Endothelial cell of umbilical vein (primary cell): ENCODE results near the gene CCDC107. TPM values are rescaled to one million over a fixed set of nuclear protein-coding genes. Genes with fewer than 3 reads are reported as not detected.

Source experiments
- BruUV-seq: library from RNA; stranded (reverse); fragments of 400-500 nt; replicated peaks from 2 replicates; lab custom pipeline; 2021; lab: Mats Ljungman, UMichigan
- CTCF ChIA-PET: fragments of 300-600, 350-600 bp; sonication (Branson Sonifier 250); formaldehyde crosslinking; loops from one replicate; lab custom pipeline; 2021; ENCODE audit warnings: antibody characterized with exemption, inconsistent platforms; lab: Charles Lee
- POLR2A ChIA-PET: fragments of 300-600, 350-600 bp; sonication (Branson Sonifier 250); formaldehyde crosslinking; loops from one replicate; lab custom pipeline; 2021; ENCODE audit warnings: antibody characterized with exemption, inconsistent platforms; lab: Charles Lee
- DNase-seq: peaks from one replicate; pipeline ENCODE4 v3.0.0-alpha.2; 2011; ENCODE audit warnings: low read depth, low spot score
- FAIRE-seq: peaks from 2 replicates; lab custom pipeline; 2011; peaks lifted over from hg19 to GRCh38; lab: Jason Lieb, UNC
- H2AFZ ChIP-seq: 2 replicates; pipeline ENCODE4 v1.6.0; 2012; ENCODE audit warnings: low read depth, low read length, control low read depth, inconsistent platforms
- H3K27ac ChIP-seq: 2 replicates; pipeline ENCODE4 v1.5.1; 2011; ENCODE audit warnings: low read depth, mild to moderate bottlenecking, control low read depth, low read length, moderate library complexity; ENCODE audit not compliant: insufficient read depth
- H3K27me3 ChIP-seq, 2 experiments: 2 replicates each; pipeline versions ENCODE4 v1.6.0 to v1.6.1; 2011; ENCODE audit warnings: low read length in 2 of 2, mixed read lengths in 1 of 2; ENCODE audit not compliant: control insufficient read depth in 2 of 2, insufficient read depth in 2 of 2
- H3K36me3 ChIP-seq, 2 experiments: 2 replicates in 1 of 2; 3 replicates in 1 of 2; pipeline ENCODE4 v1.5.1; 2011; ENCODE audit warnings: low read length in 2 of 2, mild to moderate bottlenecking in 1 of 2, moderate library complexity in 1 of 2; ENCODE audit not compliant: control insufficient read depth in 2 of 2, insufficient read depth in 2 of 2; ENCODE audit errors: extremely low read depth in 1 of 2
- H3K4me1 ChIP-seq: 3 replicates; pipeline ENCODE4 v1.5.1; 2011; ENCODE audit warnings: mild to moderate bottlenecking, low read length; ENCODE audit not compliant: control insufficient read depth, insufficient read depth; ENCODE audit errors: extremely low read depth
- H3K4me2 ChIP-seq: 2 replicates; pipeline ENCODE4 v1.6.1; 2011; ENCODE audit warnings: low read length, control low read depth, mixed read lengths; ENCODE audit not compliant: insufficient read depth
- H3K4me3 ChIP-seq, 3 experiments: fragments of 200-600 bp in 1 of 3; sonication (generic), shearing (Covaris generic) in 1 of 3; replicated peaks in 1 of 3; 2 replicates each; pipeline ENCODE4 v1.5.1; 2011 to 2016; ENCODE audit warnings: control low read depth in 3 of 3, low read length in 3 of 3, mild to moderate bottlenecking in 2 of 3, inconsistent platforms in 1 of 3, low read depth in 1 of 3, moderate library complexity in 1 of 3; ENCODE audit not compliant: insufficient read depth in 1 of 3
- H3K79me2 ChIP-seq: 2 replicates; pipeline ENCODE4 v1.6.0; 2012; ENCODE audit warnings: low read length, inconsistent platforms; ENCODE audit not compliant: control insufficient read depth, insufficient read depth
- H3K9ac ChIP-seq: replicated peaks from 2 replicates; pipeline ENCODE3; 2011; ENCODE audit warnings: low read length, control low read depth; ENCODE audit not compliant: insufficient read depth; ENCODE audit errors: extremely low read depth
- H3K9me1 ChIP-seq: replicated peaks from 3 replicates; pipeline ENCODE4 v1.6.0; 2011; ENCODE audit warnings: mild to moderate bottlenecking, low read length; ENCODE audit not compliant: control insufficient read depth, insufficient read depth; ENCODE audit errors: extremely low read depth
- H3K9me3 ChIP-seq: replicated peaks from 2 replicates; pipeline ENCODE4 v1.5.1; 2012; ENCODE audit warnings: low read length, inconsistent platforms; ENCODE audit not compliant: control insufficient read depth, insufficient read depth
- H4K20me1 ChIP-seq: replicated peaks from 2 replicates; pipeline ENCODE3; 2011; ENCODE audit warnings: mild to moderate bottlenecking, low read length; ENCODE audit not compliant: control insufficient read depth, insufficient read depth; ENCODE audit errors: extremely low read depth
- CTCF ChIP-seq, 2 donors: IDR thresholded peaks; 1 replicate in 1 of 2; 2 replicates in 1 of 2; pipeline ENCODE4 v1.5.1; 2011; ENCODE audit warnings: low read length in 2 of 2, mild to moderate bottlenecking in 2 of 2, moderate library complexity in 2 of 2, control low read depth in 1 of 2, inconsistent platforms in 1 of 2, low read depth in 1 of 2; ENCODE audit not compliant: insufficient read depth in 1 of 2; ENCODE audit errors: extremely low read depth in 1 of 2
- FOS ChIP-seq: IDR thresholded peaks from 2 replicates; pipeline ENCODE4 v1.6.1; 2011; ENCODE audit warnings: mild to moderate bottlenecking, low read length, moderate library complexity, borderline replicate concordance; ENCODE audit not compliant: insufficient read depth
- GATA2 ChIP-seq: IDR thresholded peaks from 2 replicates; pipeline ENCODE4 v1.7.0; 2011; ENCODE audit warnings: low read depth, mild to moderate bottlenecking, moderate library complexity, mixed read lengths, low read length; ENCODE audit not compliant: insufficient read length, insufficient read depth
- JUN ChIP-seq: IDR thresholded peaks from 2 replicates; pipeline ENCODE4 v1.6.1; 2011; ENCODE audit warnings: borderline replicate concordance, low read depth; ENCODE audit not compliant: insufficient read length, insufficient read depth
- MAX ChIP-seq: IDR thresholded peaks from 2 replicates; pipeline ENCODE4 v1.6.1; 2011; ENCODE audit not compliant: insufficient read depth, insufficient read length
- MYC ChIP-seq: IDR thresholded peaks from one replicate; pipeline ENCODE4 v1.6.1; 2011; ENCODE audit warnings: mild to moderate bottlenecking, low read depth, low read length
- POLR2A ChIP-seq: IDR thresholded peaks from 2 replicates; pipeline ENCODE4 v1.6.1; 2012; ENCODE audit warnings: low read depth, mild to moderate bottlenecking, control low read depth, low read length
- POLR2AphosphoS5 ChIP-seq: IDR thresholded peaks from 2 replicates; pipeline ENCODE4 v1.6.1; 2012; ENCODE audit warnings: low read depth, mild to moderate bottlenecking, control low read depth, low read length, moderate library complexity; ENCODE audit not compliant: insufficient read depth
- dilution Hi-C: fragments of 300-500 bp; cut with MboI; formaldehyde crosslinking; loops from one replicate; pipeline ENCODE4 v1.15.0; 2019; ENCODE audit warnings: low sequenced_read_pairs; ENCODE audit not compliant: extremely low pct_ligation_motif_present
- intact Hi-C: fragments of 100-400 bp; cut with micrococcal nuclease; formaldehyde crosslinking; loops from one replicate; pipeline ENCODE4 v1.10.0; 2022
- polyA plus RNA-seq, 4 experiments: library from polyadenylated mRNA; depleted of rRNA in 3 of 4; stranded (reverse) in 3 of 4; unstranded in 1 of 4; fragments of >200 nt; gene quantifications; 2 replicates each; pipeline versions ENCODE4 v1.2.1 to v1.2.3, GENCODE V29; 2011 to 2012; ENCODE audit warnings: missing spikeins in 1 of 4
- total RNA-seq: library from RNA; stranded (reverse); gene quantifications from 2 replicates; pipeline ENCODE4 v1.2.3, GENCODE V29; 2021

The CCDC107 gene
- total and polyA plus RNA-seq, 2 donors (not counting 3 experiments of a cell fraction or from before 2014, with no cell fraction given): 13.2 to 16.0 TPM

GRCh38 chr9:35673132-35674024, 15.3 kb downstream of the CCDC107 start, which contains the start of gene CA9:
Gene CA9, plus strand, starts transcription at chr9:35673928. Its CDS starts 32 bp downstream, at chr9:35673960.
- intact Hi-C loops (no loop called here), dilution Hi-C loops (no loop called here)
- no peak for FAIRE-seq
- CTCF ChIA-PET: interaction anchor here (0.9 to 1.5 kb wide), 4 partner anchors 11 to 23 kb away, joined by 3 to 7 read pairs (median 5); no protein-coding TSS in a partner anchor
- Histone ChIP-seq H3K27ac (no peak within 1 kb of the TSS), H3K9me3 (no peaks in the 10 kb centered on the region), H3K9ac (no peak within 1 kb of the TSS), H4K20me1 (no peaks in the 10 kb centered on the region), H3K79me2 (no peaks in the 10 kb centered on the region), H3K27me3 (peaks cover 3 to 11% of the 10 kb centered on the region in 2 experiments), H3K36me3 (no peaks in the 10 kb centered on the region), H3K4me1 (peaks cover 5% of the 10 kb centered on the region), H3K9me1 (no peaks in the 10 kb centered on the region), H2AFZ (no peak within 1 kb of the TSS), H3K4me3 (no peak within 1 kb of the TSS), H3K4me2 (no peak within 1 kb of the TSS)
- TF ChIP-seq POLR2A (no peak), FOS (no peak), MAX (no peak), POLR2AphosphoS5 (no peak), MYC (no peak)
- POLR2A ChIA-PET: no interaction called here
- no peak for DNase-seq
- BruUV-seq: no TSS peak

GRCh38 chr9:35674025-35674361, 15.9 kb downstream of the CCDC107 start:
- peaks cover 5% of the 10 kb centered on the region for H3K4me1 ChIP-seq
- FAIRE-seq (no peak), DNase-seq (no peak)
- dilution Hi-C loops (no loop called here), intact Hi-C loops (no loop called here)
- TF ChIP-seq GATA2 (no peak), JUN (no peak), POLR2AphosphoS5 (no peak), CTCF (IDR thresholded peaks at IDR 0.05; ENCODE audit: extremely low read depth in 1 of 2, insufficient read depth in 1 of 2, low read depth in 1 of 2, low read length in 2 of 2) (no peak), FOS (no peak)
- no peaks in the 10 kb centered on the region for H4K20me1 ChIP-seq
- H3K9ac ChIP-seq: no peak overlapping the region
- H3K36me3 ChIP-seq: no peaks in the 10 kb centered on the region
- H3K9me3 ChIP-seq: no peaks in the 10 kb centered on the region
- H3K79me2 ChIP-seq: no peaks in the 10 kb centered on the region
- no peaks in the 10 kb centered on the region for H3K9me1 ChIP-seq
- no peak overlapping the region for H3K4me3 ChIP-seq
- no peak overlapping the region for H2AFZ ChIP-seq
- ChIA-PET POLR2A (no interaction called here), CTCF (interaction anchor here (0.9 to 2.3 kb wide), 4 partner anchors 9 to 23 kb away, joined by 3 to 15 read pairs (median 5); partner anchors contain the start of gene ARHGEF39)
- H3K27me3 ChIP-seq: peaks cover 3 to 11% of the 10 kb centered on the region in 2 experiments
- no peak overlapping the region for H3K27ac ChIP-seq
- no TSS peak for BruUV-seq
- H3K4me2 ChIP-seq: no peak overlapping the region
